HG02571 (cell line): ENCODE results near the gene PLCB1.

ENCODE experiments used
- ATAC-seq: cut with Tn5 transposase; IDR thresholded peaks from one replicate; pipeline ENCODE4 v1.9.1; 2021; ENCODE audit warnings: mild to moderate bottlenecking, moderate library complexity; ENCODE audit not compliant: unreplicated experiment

Gene PLCB1

GRCh38 chr20:8128291-8129060 lies 3.6 kb upstream of the PLCB1 start:
- ATAC-seq = no peak

GRCh38 chr20:8129211-8129976 lies 2.7 kb upstream of the PLCB1 start:
- no peak for ATAC-seq

DNA sequence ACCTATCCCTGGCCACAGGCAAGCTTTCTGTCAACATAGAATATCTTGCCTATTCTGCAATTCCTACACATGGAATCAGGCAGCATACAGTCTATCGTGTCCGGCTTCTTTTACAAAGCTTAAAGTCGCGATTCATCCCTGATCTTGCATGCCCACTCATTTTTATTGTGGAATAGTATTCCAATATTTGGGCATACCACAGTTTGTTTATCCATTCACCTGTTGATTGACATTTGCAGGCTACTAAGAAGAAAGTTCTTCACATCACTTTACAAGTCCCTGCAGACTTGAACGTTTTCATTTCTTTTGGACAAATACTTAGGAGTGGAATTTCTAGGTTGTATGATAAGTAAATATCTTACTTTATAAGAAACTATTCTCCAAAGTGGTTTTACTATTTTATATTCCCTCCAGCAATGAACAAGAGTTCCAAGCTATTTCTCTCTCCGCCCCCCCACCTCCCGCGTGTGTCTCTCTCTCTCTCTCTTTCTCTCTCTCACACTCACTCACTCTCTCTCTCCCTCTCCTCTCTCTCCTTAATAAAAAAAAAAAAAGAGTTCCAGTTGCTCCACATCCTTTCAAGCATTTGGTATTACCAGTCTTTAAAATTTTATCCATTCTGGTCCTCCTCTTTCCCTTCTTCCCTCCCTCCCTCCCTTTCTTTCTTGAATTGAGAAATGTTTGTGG lies 1.1 kb upstream of the PLCB1 start:
- ATAC-seq = no peak

- no peak for ATAC-seq
Measured at GRCh38 chr20:8132484-8133309, 631 bp downstream of the PLCB1 start.

GRCh38 chr20:8133310-8133768 lies 1.3 kb downstream of the PLCB1 start:
- ATAC-seq = no peak

- no peak for ATAC-seq
Measured at GRCh38 chr20:8133851-8134451, 1.9 kb downstream of the PLCB1 start.

DNA sequence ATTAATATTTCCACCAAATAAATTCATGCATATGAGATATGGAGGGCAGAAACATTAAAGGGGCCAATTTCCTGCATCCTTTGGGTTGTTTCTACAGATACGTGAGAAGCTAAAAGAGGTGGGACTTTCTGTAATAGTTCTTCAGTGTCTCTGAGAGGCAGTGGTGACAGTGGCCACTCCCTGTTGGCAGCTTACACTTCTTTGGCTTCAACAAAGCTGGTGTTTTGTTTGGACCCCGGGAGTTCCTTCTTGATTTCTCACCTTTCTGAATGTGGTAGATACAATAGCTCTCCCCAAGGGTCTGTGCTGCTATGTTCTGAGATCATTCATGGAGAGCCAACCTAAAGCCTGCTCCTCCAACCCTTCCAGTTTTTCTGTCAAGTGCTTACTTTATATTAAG lies 7.8 kb downstream of the PLCB1 start:
- no peak for ATAC-seq

DNA sequence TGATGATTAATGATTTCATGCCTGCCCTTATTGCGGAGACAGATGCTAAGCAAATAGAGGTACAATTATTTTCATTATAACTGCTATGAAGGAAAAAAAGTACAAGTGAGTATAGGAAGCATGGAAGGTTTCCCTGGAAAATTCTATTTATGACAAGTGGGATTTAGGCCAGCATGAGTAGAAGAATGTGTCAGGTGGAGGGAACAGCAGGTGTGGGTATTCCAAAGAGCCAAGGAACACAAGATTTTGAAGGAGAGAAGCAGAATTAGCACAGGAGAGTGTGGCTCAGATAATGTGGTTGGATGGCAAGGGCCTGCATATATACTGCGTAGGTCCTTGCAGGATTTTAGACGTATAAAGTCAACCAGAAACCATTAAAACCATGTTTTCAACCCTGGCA lies 11.4 kb downstream of the PLCB1 start:
- no peak for ATAC-seq

DNA sequence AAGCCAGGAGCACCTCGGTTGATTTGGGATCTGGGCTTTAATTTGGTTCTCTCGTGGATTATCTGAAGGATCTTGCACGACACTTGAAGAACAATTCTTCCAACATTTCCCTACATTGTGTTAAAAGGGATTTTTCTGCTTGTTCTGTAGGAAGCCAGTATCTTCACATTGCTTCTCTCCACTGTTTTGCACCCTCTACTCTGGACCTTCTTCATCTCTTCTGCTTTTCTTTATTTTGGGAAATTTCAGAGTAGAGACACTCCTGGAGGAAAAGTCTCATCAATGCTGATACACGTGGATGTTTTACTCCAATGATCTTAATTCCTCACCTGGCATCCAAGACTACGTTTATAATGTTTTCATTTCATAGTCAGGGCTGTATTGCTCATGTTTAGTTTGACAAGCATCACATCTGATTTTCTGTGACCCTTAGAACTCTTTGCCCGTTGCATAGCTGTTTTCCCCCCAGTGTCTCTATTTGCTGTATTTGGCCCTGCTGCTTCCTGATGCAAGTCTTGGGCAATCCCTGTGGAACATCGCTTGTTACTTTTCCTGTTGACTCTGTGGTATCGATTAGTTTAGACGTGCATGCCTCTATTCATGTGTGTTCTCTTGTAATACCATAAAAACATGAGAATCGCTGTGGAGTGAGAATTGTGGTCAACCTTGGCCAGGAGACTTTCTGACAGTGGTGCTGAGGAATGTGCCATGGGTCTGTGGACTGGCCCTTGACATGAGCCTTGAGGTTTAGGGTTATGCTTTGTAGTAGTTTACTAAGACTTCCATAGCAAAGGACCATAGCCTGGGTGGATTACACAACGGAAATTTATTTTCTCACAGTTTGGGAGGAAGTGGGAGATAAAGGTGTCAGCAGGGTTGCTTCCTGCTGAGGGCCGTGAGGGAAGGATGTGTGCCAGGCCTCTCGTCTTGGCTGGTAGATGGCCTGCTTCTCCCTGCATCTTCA lies 12.5 kb downstream of the PLCB1 start:
- no peak for ATAC-seq

DNA sequence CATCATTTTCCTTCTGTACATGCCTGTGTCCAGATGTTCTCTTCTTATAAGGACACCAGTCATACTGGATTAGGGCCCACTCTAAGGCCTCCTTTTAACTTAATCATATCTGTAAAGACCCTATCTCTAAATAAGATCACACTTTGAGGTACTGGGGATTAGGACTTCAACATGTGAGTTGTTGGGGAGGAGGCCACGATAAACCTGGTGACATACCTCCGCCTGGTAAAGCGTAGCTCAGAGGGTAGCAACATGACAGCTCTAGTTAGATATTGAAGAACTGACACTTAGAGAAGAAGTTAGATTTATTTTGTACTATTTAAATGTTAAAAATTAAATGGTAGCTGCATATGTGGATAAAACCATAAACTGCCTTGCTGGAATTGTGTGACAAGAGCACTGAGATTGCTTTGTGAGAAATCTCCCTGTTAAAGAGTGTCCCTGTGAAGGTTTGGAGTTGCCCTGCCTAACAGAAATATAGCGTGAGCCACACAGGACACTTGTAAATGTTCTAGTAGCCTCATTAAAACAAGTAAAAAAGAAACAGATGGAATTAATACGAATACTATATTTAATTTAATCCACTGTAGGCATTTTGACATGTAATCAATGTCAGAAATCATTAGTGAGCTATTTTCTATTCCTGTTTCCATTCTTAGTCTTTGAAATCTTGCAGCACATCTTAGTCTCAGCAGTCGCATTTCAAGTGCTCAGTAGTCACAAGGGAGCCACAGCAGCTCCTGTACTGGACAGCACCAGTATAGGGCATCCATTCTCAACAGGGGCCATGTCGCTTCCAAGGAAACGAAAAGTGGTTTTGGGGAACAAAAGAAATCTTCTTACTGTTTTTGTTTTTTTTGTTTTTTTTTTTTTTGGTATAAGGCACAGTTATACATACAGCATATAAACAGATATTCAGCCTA lies 13.4 kb downstream of the PLCB1 start:
- ATAC-seq = no peak

DNA sequence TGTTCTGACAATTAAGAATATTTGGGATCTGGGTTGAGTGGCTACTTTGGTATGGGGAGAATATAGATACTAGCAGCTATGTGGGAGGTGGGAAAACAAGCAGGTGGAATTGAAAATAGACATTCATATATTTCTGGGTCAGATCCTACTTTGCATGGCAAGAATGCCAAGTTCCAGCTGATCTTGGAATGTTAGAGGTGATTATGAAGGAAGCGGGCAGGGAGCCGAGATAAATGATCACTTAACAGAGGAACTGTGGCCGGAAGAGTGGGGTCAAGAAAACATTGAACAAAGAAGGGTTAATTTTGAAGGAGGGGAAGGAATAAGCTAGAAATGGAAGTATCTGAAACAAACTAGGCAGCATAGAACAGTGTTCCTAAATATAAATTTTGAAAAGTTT lies 15.4 kb downstream of the PLCB1 start:
- no peak for ATAC-seq

- ATAC-seq = no peak
Measured at GRCh38 chr20:8148501-8148900, 16.4 kb downstream of the PLCB1 start.

DNA sequence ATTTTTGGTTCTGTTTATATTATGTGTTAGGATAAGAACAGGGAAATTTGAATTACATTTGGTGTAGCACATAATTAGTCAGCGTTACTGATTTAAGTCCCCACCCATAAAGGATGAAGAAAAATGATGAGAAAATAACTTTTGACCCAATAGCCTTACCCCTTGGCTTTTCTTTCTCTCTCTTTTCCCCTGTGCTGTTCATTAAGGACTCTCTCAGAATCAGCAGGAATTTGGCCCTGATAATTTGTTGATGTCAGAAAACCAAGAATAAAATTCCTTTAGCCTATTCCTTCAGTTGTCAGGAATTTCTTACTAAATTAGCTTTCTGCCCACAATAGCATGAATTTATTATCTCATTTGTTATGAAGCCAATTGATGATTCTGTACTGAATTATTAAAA lies 18.5 kb downstream of the PLCB1 start:
- no peak for ATAC-seq

GRCh38 chr20:8151372-8151771 lies 19.3 kb downstream of the PLCB1 start:
- no peak for ATAC-seq

- no peak for ATAC-seq
Measured at GRCh38 chr20:8152183-8152582, 20.1 kb downstream of the PLCB1 start.

DNA sequence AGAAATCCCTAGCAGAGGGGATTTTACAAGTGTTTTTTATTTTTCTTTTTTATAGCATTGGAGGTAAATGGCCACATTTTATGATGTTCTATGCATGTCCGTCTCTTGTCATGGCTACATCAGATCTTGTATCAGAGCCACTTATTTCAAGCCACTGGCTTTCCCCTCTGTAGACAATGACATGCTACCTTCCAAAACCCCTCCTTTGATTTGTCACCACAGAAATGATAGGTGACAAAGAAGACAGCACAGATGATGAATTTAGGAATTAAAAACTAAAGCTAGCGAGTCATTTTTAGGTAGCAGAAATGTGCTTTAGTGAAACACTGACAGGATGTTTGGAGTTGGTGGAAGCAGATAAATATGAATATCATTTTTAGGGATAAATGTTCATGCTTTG lies 20.8 kb downstream of the PLCB1 start:
- no peak for ATAC-seq

- ATAC-seq = no peak
Measured at GRCh38 chr20:8153281-8153908, 21.3 kb downstream of the PLCB1 start.

- ATAC-seq = no peak
Measured at GRCh38 chr20:8154638-8155037, 22.6 kb downstream of the PLCB1 start.
